ENCODE measurements around the gene FUT7.

DNA sequence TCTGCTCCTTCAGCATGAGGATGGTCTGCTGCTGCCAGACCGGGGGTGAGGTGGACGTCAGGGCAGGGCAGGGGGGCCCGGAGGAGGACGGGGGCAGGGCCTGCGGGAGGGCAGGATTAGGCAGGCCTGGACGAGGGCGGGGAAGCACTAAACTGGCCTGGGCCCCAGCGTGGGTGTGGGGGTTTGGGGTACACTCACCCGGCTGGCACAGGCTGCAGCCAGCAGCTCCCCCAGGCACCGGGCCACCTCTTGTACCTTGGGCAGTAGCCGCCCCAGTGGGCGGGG lies 32.9 kb upstream of the FUT7 start:
- no peak for TF ChIP-seq POLR2AphosphoS5 (IDR thresholded peaks at IDR 0.05; ENCODE audit: low read depth, low read length)
- TF ChIP-seq ZNF296 (CRISPR knock-in tag; conservative IDR thresholded peaks at IDR 0.05), result no peak
- no peak for TF ChIP-seq MTA3 (CRISPR knock-in tag; IDR thresholded peaks at IDR 0.05)
- TF ChIP-seq, protein P1, sequence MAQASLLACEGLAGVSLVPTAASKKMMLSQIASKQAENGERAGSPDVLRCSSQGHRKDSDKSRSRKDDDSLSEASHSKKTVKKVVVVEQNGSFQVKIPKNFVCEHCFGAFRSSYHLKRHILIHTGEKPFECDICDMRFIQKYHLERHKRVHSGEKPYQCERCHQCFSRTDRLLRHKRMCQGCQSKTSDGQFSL (CRISPR knock-in tag; IDR thresholded peaks at IDR 0.05), result no peak
- TF ChIP-seq, protein P2, sequence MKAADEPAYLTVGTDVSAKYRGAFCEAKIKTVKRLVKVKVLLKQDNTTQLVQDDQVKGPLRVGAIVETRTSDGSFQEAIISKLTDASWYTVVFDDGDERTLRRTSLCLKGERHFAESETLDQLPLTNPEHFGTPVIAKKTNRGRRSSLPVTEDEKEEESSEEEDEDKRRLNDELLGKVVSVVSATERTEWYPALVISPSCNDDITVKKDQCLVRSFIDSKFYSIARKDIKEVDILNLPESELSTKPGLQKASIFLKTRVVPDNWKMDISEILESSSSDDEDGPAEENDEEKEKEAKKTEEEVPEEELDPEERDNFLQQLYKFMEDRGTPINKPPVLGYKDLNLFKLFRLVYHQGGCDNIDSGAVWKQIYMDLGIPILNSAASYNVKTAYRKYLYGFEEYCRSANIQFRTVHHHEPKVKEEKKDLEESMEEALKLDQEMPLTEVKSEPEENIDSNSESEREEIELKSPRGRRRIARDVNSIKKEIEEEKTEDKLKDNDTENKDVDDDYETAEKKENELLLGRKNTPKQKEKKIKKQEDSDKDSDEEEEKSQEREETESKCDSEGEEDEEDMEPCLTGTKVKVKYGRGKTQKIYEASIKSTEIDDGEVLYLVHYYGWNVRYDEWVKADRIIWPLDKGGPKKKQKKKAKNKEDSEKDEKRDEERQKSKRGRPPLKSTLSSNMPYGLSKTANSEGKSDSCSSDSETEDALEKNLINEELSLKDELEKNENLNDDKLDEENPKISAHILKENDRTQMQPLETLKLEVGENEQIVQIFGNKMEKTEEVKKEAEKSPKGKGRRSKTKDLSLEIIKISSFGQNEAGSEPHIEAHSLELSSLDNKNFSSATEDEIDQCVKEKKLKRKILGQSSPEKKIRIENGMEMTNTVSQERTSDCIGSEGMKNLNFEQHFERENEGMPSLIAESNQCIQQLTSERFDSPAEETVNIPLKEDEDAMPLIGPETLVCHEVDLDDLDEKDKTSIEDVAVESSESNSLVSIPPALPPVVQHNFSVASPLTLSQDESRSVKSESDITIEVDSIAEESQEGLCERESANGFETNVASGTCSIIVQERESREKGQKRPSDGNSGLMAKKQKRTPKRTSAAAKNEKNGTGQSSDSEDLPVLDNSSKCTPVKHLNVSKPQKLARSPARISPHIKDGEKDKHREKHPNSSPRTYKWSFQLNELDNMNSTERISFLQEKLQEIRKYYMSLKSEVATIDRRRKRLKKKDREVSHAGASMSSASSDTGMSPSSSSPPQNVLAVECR (CRISPR knock-in tag; IDR thresholded peaks at IDR 0.05; ENCODE audit: borderline replicate concordance), result no peak
- TF ChIP-seq ZNF724P (CRISPR knock-in tag; IDR thresholded peaks at IDR 0.05; ENCODE audit: borderline replicate concordance), result no peak
- TF ChIP-seq ZNF329 (CRISPR knock-in tag; IDR thresholded peaks at IDR 0.05; ENCODE audit: low read depth), result no peak
- no peak for TF ChIP-seq CREB1 (IDR thresholded peaks at IDR 0.05)
- no peak for TF ChIP-seq CREB1 (CRISPR knock-in tag; IDR thresholded peaks at IDR 0.05)
- TF ChIP-seq, protein P3, sequence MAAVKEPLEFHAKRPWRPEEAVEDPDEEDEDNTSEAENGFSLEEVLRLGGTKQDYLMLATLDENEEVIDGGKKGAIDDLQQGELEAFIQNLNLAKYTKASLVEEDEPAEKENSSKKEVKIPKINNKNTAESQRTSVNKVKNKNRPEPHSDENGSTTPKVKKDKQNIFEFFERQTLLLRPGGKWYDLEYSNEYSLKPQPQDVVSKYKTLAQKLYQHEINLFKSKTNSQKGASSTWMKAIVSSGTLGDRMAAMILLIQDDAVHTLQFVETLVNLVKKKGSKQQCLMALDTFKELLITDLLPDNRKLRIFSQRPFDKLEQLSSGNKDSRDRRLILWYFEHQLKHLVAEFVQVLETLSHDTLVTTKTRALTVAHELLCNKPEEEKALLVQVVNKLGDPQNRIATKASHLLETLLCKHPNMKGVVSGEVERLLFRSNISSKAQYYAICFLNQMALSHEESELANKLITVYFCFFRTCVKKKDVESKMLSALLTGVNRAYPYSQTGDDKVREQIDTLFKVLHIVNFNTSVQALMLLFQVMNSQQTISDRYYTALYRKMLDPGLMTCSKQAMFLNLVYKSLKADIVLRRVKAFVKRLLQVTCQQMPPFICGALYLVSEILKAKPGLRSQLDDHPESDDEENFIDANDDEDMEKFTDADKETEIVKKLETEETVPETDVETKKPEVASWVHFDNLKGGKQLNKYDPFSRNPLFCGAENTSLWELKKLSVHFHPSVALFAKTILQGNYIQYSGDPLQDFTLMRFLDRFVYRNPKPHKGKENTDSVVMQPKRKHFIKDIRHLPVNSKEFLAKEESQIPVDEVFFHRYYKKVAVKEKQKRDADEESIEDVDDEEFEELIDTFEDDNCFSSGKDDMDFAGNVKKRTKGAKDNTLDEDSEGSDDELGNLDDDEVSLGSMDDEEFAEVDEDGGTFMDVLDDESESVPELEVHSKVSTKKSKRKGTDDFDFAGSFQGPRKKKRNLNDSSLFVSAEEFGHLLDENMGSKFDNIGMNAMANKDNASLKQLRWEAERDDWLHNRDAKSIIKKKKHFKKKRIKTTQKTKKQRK (IDR thresholded peaks at IDR 0.05; ENCODE audit: low read length), result no peak
- TF ChIP-seq, protein P4, sequence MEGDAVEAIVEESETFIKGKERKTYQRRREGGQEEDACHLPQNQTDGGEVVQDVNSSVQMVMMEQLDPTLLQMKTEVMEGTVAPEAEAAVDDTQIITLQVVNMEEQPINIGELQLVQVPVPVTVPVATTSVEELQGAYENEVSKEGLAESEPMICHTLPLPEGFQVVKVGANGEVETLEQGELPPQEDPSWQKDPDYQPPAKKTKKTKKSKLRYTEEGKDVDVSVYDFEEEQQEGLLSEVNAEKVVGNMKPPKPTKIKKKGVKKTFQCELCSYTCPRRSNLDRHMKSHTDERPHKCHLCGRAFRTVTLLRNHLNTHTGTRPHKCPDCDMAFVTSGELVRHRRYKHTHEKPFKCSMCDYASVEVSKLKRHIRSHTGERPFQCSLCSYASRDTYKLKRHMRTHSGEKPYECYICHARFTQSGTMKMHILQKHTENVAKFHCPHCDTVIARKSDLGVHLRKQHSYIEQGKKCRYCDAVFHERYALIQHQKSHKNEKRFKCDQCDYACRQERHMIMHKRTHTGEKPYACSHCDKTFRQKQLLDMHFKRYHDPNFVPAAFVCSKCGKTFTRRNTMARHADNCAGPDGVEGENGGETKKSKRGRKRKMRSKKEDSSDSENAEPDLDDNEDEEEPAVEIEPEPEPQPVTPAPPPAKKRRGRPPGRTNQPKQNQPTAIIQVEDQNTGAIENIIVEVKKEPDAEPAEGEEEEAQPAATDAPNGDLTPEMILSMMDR (CRISPR knock-in tag; IDR thresholded peaks at IDR 0.05), result no peak
